Testis (tissue), 3 donors: ENCODE measurements around the gene RAB25. TPM values are rescaled to one million over a fixed set of nuclear protein-coding genes. Genes with fewer than 3 reads are reported as not detected.
A peak's percentile ranks its signal among the peaks of the same experiment; 100 is the strongest.

ENCODE experiments used
- DNase-seq: peaks from one replicate; pipeline ENCODE4 v3.0.0-alpha.2; 2019
- H3K27ac ChIP-seq, 2 donors: fragments of 200-600 bp; sonication (generic); one replicate each; pipeline ENCODE4 v1.5.1; 2019
- H3K27me3 ChIP-seq: fragments of 200-600 bp; sonication (generic); one replicate; pipeline ENCODE4 v1.5.1; 2019
- H3K36me3 ChIP-seq: fragments of 200-600 bp; sonication (generic); one replicate; pipeline ENCODE4 v1.5.1; 2017; ENCODE audit warnings: low read depth; ENCODE audit errors: missing control alignments
- H3K4me1 ChIP-seq: fragments of 200-600 bp; sonication (generic); one replicate; pipeline ENCODE4 v1.5.1; 2019
- H3K4me3 ChIP-seq, 2 donors: fragments of 200-600 bp; sonication (generic); one replicate each; pipeline ENCODE4 v1.5.1; 2017 to 2019
- H3K9me3 ChIP-seq: fragments of 200-600 bp; sonication (generic); one replicate; pipeline ENCODE4 v1.5.1; 2017
- POLR2A ChIP-seq: fragments of 450-650 bp; IDR thresholded peaks from one replicate; pipeline ENCODE4 v1.6.1; 2017; ENCODE audit warnings: antibody characterized with exemption, mild to moderate bottlenecking, moderate library complexity
- WGBS, 2 donors: methylation state at CpG; one replicate each; pipeline ENCODE4 v1.1.5; 2018; 5-methylcytosine and 5-hydroxymethylcytosine counted together
- intact Hi-C: fragments of 100-400 bp; cut with DNase I; formaldehyde crosslinking; loops from one replicate; pipeline ENCODE4 v1.15.1; 2023; ENCODE audit warnings: low total_unique reads
- polyA plus RNA-seq: library from polyadenylated mRNA; stranded (reverse); fragments of 350-450 nt; fragmentation: Illumina TruSeq; extraction: RNeasy Lipid Tissue Mini Kit (QIAGEN cat#74804); gene quantifications from one replicate; pipeline ENCODE4 v1.2.3, GENCODE V29; 2014; ENCODE audit warnings: low read depth, low replicate concordance; ENCODE audit not compliant: insufficient read depth
- total RNA-seq, 2 donors: library from RNA; depleted of rRNA; stranded (reverse); fragments of >200 nt; gene quantifications; one replicate each; pipeline ENCODE4 v1.2.3, GENCODE V29; 2016
- TF ChIP-seq, protein P1 (sequence below), 3 experiments: fragments of 450-650 bp in 2 of 3; fragments of 200-600 bp in 1 of 3; sonication (generic) in 1 of 3; IDR thresholded peaks; one replicate each; pipeline ENCODE4 v1.5.1; 2016 to 2019; ENCODE audit warnings: antibody characterized with exemption in 3 of 3, mild to moderate bottlenecking in 2 of 3, moderate library complexity in 1 of 3

Gene RAB25
- total and polyA plus RNA-seq, 3 donors from 2014 or later, result 1.2 to 2.1 (median 2.0) TPM

- no peaks in the 10 kb centered on the region for H3K36me3 ChIP-seq
- no peaks in the 10 kb centered on the region for H3K27me3 ChIP-seq
- peak overlapping the region in 1 of 2 donors; percentile 45 for H3K27ac ChIP-seq
- H3K4me1 ChIP-seq, result peaks cover 6% of the 10 kb centered on the region
- no peaks in the 10 kb centered on the region for H3K9me3 ChIP-seq
- 48 to 65% methylated on average over 14 to 73 of the region's 73 CpGs for WGBS, 2 donors
- intact Hi-C loops, result no loop called here
- TF ChIP-seq POLR2A, result no peak
- TF ChIP-seq, protein P1, sequence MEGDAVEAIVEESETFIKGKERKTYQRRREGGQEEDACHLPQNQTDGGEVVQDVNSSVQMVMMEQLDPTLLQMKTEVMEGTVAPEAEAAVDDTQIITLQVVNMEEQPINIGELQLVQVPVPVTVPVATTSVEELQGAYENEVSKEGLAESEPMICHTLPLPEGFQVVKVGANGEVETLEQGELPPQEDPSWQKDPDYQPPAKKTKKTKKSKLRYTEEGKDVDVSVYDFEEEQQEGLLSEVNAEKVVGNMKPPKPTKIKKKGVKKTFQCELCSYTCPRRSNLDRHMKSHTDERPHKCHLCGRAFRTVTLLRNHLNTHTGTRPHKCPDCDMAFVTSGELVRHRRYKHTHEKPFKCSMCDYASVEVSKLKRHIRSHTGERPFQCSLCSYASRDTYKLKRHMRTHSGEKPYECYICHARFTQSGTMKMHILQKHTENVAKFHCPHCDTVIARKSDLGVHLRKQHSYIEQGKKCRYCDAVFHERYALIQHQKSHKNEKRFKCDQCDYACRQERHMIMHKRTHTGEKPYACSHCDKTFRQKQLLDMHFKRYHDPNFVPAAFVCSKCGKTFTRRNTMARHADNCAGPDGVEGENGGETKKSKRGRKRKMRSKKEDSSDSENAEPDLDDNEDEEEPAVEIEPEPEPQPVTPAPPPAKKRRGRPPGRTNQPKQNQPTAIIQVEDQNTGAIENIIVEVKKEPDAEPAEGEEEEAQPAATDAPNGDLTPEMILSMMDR (IDR thresholded peaks at IDR 0.05), result no peak
- H3K4me3 ChIP-seq, result peak overlapping the region; percentile 38 to 63
- DNase-seq, result peak; percentile 54
These were observed 15.9 kb downstream of the RAB25 start for GRCh38 chr1:156076609-156077429.

DNA sequence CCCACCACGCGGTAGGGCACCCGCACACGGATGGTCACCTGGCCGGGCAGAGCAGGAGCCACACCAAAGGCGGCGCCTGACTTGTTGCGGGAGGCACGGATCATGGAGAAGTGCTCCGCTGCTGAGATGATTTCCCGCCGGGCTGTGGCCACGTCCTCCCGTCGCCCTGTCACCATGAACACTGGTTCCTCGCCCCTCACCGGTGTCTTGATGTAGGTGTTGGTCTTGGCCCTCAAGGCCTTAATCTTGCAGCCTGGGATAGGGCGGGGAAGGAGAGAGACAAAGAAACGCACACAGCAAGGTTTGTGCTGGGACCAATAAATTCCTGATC, 16.4 kb downstream of the RAB25 start:
- peak overlapping the region; percentile 38 to 63 for H3K4me3 ChIP-seq
- H3K9me3 ChIP-seq, result no peaks in the 10 kb centered on the region

DNA sequence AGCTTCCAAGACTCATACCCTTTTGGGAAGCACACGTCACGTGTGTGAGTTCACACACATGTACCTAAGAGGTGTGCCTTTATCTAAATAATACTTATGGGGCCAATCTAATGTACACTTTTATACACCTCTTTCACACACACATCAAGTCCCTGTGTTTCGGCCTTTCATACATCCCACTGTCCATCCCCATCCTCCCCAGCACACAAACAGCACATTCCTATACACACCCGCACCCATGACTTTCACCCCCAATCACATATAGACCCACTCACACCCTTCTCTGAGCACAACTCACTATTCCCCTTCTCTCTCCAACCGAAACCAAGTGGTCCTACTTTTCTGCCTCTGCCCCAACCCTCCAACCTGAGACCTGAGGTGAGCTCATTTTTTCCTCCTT, 17.8 kb downstream of the RAB25 start:
- H3K4me1 ChIP-seq, result peaks cover 16% of the 10 kb centered on the region
- TF ChIP-seq, protein P1 (IDR thresholded peaks at IDR 0.05), result no peak
- no peak for TF ChIP-seq POLR2A

More for the DNA sequence above, 16.4 kb downstream of the RAB25 start:
- DNase-seq, result no peak
- Histone ChIP-seq H3K27me3 (no peaks in the 10 kb centered on the region), H3K36me3 (no peaks in the 10 kb centered on the region), H3K27ac (no peak overlapping the region), H3K4me1 (peaks cover 10% of the 10 kb centered on the region)
- intact Hi-C loops, result no loop called here
- TF ChIP-seq POLR2A, result no peak
- TF ChIP-seq, protein P1 (IDR thresholded peaks at IDR 0.05), result no peak
- 61 to 75% methylated on average over 12 to 19 of the region's 19 CpGs for WGBS, 2 donors

GRCh38 chr1:156079762-156080161, 18.8 kb downstream of the RAB25 start:
- TF ChIP-seq, protein P1 (IDR thresholded peaks at IDR 0.05), result no peak
- TF ChIP-seq POLR2A, result no peak
- no peak for DNase-seq
- intact Hi-C loops, result no loop called here
- Histone ChIP-seq H3K9me3 (no peaks in the 10 kb centered on the region), H3K4me1 (peaks cover 16% of the 10 kb centered on the region), H3K4me3 (no peak overlapping the region), H3K27ac (no peak overlapping the region), H3K27me3 (no peaks in the 10 kb centered on the region), H3K36me3 (no peaks in the 10 kb centered on the region)
- WGBS, 2 donors, result 86 to 88% methylated on average over 5 of the region's 5 CpGs

More for the DNA sequence above, 17.8 kb downstream of the RAB25 start:
- Histone ChIP-seq H3K9me3 (no peaks in the 10 kb centered on the region), H3K27ac (no peak overlapping the region), H3K27me3 (no peaks in the 10 kb centered on the region), H3K4me3 (no peak overlapping the region), H3K36me3 (no peaks in the 10 kb centered on the region)
- DNase-seq, result no peak
- intact Hi-C loops, result no loop called here
- 92 to 94% methylated on average over 5 of the region's 5 CpGs for WGBS, 2 donors
